ENCODE data around the gene DEFB113. TPM values are rescaled to one million over a fixed set of nuclear protein-coding genes. Genes with fewer than 3 reads are reported as not detected.

Gene DEFB113
- total RNA-seq, 1 experiment from 2014 or later: not detected

DNA sequence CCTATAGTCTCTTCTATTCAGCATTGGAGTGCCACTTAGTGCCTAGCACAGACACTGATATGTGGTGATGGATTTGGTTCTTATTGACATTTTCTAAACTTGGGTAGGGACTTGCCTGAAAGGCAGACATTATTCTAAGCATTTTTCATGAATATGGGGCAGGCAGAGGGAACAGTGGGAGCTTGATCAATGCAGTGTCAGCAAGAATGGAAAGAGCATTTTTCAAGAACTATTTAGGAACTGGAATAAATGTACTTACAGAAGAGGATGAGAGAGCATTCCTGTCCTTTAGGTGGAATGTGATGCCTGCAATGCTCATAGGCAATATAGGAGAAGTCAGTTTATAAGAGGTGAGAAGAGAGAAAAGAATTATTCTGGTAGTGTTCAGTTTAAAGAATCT is 31.6 kb downstream of the DEFB113 start:
- BruUV-seq (replicated peaks): no TSS peak

DNA sequence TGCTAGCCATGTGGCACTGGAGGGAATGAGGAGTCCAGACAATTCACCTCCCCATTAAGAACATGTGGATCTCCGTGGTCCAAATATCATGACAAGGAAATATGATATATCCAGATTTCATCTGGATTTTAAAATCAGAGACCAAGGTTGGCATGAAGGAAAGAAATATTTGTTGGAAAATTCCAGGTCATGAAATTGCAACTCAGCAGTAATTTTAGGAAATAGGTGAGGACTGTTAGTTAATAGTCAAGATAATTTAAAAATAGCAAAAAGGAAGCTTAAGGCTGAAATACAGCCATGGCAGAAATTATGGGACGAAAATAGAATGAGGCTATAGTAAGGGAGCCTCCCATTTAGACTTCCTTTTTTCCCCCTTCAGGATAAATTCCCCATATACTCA is 32.4 kb downstream of the DEFB113 start:
- ChIA-PET POLR2A (ENCODE audit: low non-redundant PET) (no interaction called here), CTCF (no interaction called here)
- no peaks in the 10 kb centered on the region for H3K4me1 ChIP-seq (ENCODE audit: insufficient read depth, low read length, poor library complexity, severe bottlenecking)
- intact Hi-C loops (cut with micrococcal nuclease; ENCODE audit: unreplicated experiment): no loop called here
- TF ChIP-seq EZH2 (IDR thresholded peaks at IDR 0.05; ENCODE audit: borderline replicate concordance, low read depth, low read length, poor library complexity, severe bottlenecking): no peak
- TF ChIP-seq, protein P1, sequence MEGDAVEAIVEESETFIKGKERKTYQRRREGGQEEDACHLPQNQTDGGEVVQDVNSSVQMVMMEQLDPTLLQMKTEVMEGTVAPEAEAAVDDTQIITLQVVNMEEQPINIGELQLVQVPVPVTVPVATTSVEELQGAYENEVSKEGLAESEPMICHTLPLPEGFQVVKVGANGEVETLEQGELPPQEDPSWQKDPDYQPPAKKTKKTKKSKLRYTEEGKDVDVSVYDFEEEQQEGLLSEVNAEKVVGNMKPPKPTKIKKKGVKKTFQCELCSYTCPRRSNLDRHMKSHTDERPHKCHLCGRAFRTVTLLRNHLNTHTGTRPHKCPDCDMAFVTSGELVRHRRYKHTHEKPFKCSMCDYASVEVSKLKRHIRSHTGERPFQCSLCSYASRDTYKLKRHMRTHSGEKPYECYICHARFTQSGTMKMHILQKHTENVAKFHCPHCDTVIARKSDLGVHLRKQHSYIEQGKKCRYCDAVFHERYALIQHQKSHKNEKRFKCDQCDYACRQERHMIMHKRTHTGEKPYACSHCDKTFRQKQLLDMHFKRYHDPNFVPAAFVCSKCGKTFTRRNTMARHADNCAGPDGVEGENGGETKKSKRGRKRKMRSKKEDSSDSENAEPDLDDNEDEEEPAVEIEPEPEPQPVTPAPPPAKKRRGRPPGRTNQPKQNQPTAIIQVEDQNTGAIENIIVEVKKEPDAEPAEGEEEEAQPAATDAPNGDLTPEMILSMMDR (conservative IDR thresholded peaks at IDR 0.05; ENCODE audit: low read depth, low read length): no peak
- no peak overlapping the region for H3K4me3 ChIP-seq (ENCODE audit: low read depth, low read length, poor library complexity, severe bottlenecking)
- no peak overlapping the region for H3K27ac ChIP-seq (ENCODE audit: low read depth, low read length, poor library complexity, severe bottlenecking)
- H3K27me3 ChIP-seq (replicated peaks; ENCODE audit: insufficient read depth, low read depth, low read length, poor library complexity): no peaks in the 10 kb centered on the region
- DNase-seq (ENCODE audit: low spot score): no peak
- no peaks in the 10 kb centered on the region for H3K36me3 ChIP-seq (ENCODE audit: insufficient read depth, low read length, poor library complexity, severe bottlenecking)
- BruUV-seq (replicated peaks): no TSS peak
- H3K9me3 ChIP-seq (ENCODE audit: low read depth, low read length, poor library complexity, severe bottlenecking): no peaks in the 10 kb centered on the region

More for the DNA sequence above, 31.6 kb downstream of the DEFB113 start:
- H3K27me3 ChIP-seq (replicated peaks; ENCODE audit: insufficient read depth, low read depth, low read length, poor library complexity): no peaks in the 10 kb centered on the region
- no peak overlapping the region for H3K4me3 ChIP-seq (ENCODE audit: low read depth, low read length, poor library complexity, severe bottlenecking)
- H3K9me3 ChIP-seq (ENCODE audit: low read depth, low read length, poor library complexity, severe bottlenecking): no peaks in the 10 kb centered on the region
- no peak for TF ChIP-seq EZH2 (IDR thresholded peaks at IDR 0.05; ENCODE audit: borderline replicate concordance, low read depth, low read length, poor library complexity, severe bottlenecking)
- TF ChIP-seq, protein P1 (conservative IDR thresholded peaks at IDR 0.05; ENCODE audit: low read depth, low read length): no peak
- no peak for DNase-seq (ENCODE audit: low spot score)
- H3K4me1 ChIP-seq (ENCODE audit: insufficient read depth, low read length, poor library complexity, severe bottlenecking): no peaks in the 10 kb centered on the region
- CTCF ChIA-PET: no interaction called here
- intact Hi-C loops (cut with micrococcal nuclease; ENCODE audit: unreplicated experiment): no loop called here
- H3K36me3 ChIP-seq (ENCODE audit: insufficient read depth, low read length, poor library complexity, severe bottlenecking): no peaks in the 10 kb centered on the region
- POLR2A ChIA-PET (ENCODE audit: low non-redundant PET): no interaction called here
- H3K27ac ChIP-seq (ENCODE audit: low read depth, low read length, poor library complexity, severe bottlenecking): no peak overlapping the region

- no peak overlapping the region for H3K4me3 ChIP-seq (ENCODE audit: low read depth, low read length, poor library complexity, severe bottlenecking)
- no peaks in the 10 kb centered on the region for H3K4me1 ChIP-seq (ENCODE audit: insufficient read depth, low read length, poor library complexity, severe bottlenecking)
- CTCF ChIA-PET: no interaction called here
- intact Hi-C loops (cut with micrococcal nuclease; ENCODE audit: unreplicated experiment): no loop called here
- no TSS peak for BruUV-seq (replicated peaks)
- no peak for TF ChIP-seq EZH2 (IDR thresholded peaks at IDR 0.05; ENCODE audit: borderline replicate concordance, low read depth, low read length, poor library complexity, severe bottlenecking)
- TF ChIP-seq, protein P1 (conservative IDR thresholded peaks at IDR 0.05; ENCODE audit: low read depth, low read length): no peak
- POLR2A ChIA-PET (ENCODE audit: low non-redundant PET): no interaction called here
- no peaks in the 10 kb centered on the region for H3K9me3 ChIP-seq (ENCODE audit: low read depth, low read length, poor library complexity, severe bottlenecking)
- no peak for DNase-seq (ENCODE audit: low spot score)
- H3K36me3 ChIP-seq (ENCODE audit: insufficient read depth, low read length, poor library complexity, severe bottlenecking): no peaks in the 10 kb centered on the region
- H3K27ac ChIP-seq (ENCODE audit: low read depth, low read length, poor library complexity, severe bottlenecking): no peak overlapping the region
- no peaks in the 10 kb centered on the region for H3K27me3 ChIP-seq (replicated peaks; ENCODE audit: insufficient read depth, low read depth, low read length, poor library complexity)
Observed at GRCh38 chr6:49935387-49935786, 34.0 kb downstream of the DEFB113 start.
